ENCODE measurements around the gene NPY5R. TPM values are rescaled to one million over a fixed set of nuclear protein-coding genes. Genes with fewer than 3 reads are reported as not detected.

Gene NPY5R
- total RNA-seq, 1 donor from 2014 or later = not detected

DNA sequence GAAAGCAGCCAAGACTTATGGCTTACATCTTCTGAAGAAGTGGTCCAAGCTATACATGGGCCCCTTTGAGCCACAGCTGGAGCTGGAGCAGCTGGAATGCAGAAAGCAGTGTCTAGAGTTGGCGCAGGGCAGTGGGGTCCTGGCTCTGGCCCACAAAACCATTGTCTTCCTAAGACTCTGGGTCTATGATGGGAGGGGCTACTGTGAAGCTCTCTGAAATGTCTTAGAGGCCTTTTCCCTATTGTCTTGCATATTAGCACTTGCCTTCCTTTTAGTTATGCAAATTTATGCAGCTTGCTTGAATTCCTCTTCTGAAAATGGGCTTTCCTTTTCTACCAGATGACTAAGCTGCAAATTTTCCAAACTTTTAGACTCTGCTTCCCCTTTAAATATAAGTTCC lies 26.6 kb upstream of the NPY5R start:
- TF ChIP-seq, protein P1, sequence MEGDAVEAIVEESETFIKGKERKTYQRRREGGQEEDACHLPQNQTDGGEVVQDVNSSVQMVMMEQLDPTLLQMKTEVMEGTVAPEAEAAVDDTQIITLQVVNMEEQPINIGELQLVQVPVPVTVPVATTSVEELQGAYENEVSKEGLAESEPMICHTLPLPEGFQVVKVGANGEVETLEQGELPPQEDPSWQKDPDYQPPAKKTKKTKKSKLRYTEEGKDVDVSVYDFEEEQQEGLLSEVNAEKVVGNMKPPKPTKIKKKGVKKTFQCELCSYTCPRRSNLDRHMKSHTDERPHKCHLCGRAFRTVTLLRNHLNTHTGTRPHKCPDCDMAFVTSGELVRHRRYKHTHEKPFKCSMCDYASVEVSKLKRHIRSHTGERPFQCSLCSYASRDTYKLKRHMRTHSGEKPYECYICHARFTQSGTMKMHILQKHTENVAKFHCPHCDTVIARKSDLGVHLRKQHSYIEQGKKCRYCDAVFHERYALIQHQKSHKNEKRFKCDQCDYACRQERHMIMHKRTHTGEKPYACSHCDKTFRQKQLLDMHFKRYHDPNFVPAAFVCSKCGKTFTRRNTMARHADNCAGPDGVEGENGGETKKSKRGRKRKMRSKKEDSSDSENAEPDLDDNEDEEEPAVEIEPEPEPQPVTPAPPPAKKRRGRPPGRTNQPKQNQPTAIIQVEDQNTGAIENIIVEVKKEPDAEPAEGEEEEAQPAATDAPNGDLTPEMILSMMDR (IDR thresholded peaks at IDR 0.05; ENCODE audit: partially characterized antibody, unreplicated experiment) = no peak
- Mint-ChIP-seq H3K27me3 (ENCODE audit: unreplicated experiment) (no peaks in the 10 kb centered on the region), H3K27ac (ENCODE audit: unreplicated experiment) (no peak overlapping the region), H3K9me3 (ENCODE audit: unreplicated experiment) (no peaks in the 10 kb centered on the region), H3K4me1 (ENCODE audit: low read depth, unreplicated experiment) (no peaks in the 10 kb centered on the region), H3K36me3 (ENCODE audit: unreplicated experiment) (peaks cover 5% of the 10 kb centered on the region), H3K4me3 (ENCODE audit: unreplicated experiment) (no peak overlapping the region)
- no peak for DNase-seq

DNA sequence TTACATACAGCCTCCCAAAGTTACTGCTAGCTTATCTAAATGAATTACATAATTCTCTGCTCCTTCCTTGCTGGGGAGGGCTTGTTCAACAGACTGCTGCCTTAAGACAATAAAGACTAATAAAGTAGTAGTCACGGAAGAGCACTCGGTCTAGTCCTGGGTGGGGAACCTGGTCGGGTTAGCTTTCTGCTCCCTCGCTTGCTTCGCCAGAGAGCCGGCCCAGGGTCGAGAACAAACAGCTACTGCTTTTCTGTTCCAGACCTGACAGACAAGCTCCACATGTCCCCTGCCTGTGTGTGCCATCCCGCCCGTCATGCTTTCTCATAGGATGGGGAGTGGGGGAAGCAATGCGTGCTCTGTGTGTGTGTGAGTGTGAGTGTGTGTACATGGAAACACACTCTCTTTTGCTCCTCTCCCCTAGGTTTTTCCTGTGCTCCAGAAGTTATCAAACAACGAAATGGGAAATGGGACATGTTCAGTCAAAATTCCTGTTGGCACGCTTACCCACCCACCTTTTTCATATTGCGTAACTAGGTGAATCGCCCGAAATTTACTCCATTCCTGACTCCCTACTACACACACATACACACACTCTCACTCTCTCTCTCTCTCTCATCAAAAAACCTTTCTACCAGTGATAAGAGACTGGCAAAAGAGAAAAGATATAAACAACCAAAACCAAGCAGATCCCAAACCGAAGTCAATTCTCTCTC lies 12.6 kb upstream of the NPY5R start:
- peak; percentile 20 for DNase-seq
- peak overlapping the region; percentile 96 for H3K4me3 Mint-ChIP-seq (ENCODE audit: unreplicated experiment)
- TF ChIP-seq, protein P1 (IDR thresholded peaks at IDR 0.05; ENCODE audit: partially characterized antibody, unreplicated experiment) = no peak
- H3K27ac Mint-ChIP-seq (ENCODE audit: unreplicated experiment) = no peak overlapping the region
- H3K36me3 Mint-ChIP-seq (ENCODE audit: unreplicated experiment) = no peaks in the 10 kb centered on the region
- peaks cover 4% of the 10 kb centered on the region for H3K27me3 Mint-ChIP-seq (ENCODE audit: unreplicated experiment)
- H3K9me3 Mint-ChIP-seq (ENCODE audit: unreplicated experiment) = no peaks in the 10 kb centered on the region
- H3K4me1 Mint-ChIP-seq (ENCODE audit: low read depth, unreplicated experiment) = no peaks in the 10 kb centered on the region

DNA sequence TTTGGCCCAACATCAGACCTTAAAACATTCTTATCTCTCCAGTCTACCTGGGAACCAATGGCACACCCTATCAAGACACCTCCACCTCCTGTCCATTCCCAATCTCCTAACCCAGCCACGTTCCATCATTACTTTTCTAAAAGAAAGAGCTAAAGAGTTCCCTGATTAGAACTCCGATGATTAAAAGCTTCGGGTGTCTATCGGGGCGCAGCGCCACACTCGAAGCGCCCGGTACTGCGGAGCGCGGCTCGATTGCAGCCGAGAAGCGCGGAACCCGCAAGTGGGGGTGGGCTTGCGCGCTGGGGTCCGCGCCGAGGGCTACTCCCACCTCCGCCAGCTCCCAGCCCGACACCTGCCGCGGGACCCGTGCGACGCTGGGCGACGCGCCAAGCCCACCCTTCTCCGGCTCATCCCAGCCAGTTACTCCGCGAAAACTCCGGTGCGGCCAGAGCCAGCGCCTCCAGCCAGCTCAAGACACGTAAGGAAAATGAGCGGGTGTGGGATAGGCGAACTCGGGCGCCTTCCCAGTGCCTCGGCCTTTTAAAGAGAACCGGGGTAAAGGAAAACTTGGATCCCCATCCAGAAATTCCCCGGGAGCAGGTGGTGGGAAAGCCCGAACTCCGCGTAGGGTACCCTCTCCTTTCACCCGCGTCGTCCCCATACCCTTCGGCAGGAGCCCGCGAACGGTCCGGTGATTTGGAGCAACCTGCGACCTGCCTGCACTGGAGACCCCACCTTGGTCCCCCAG lies 11.9 kb upstream of the NPY5R start:
- peak; percentile 57 for DNase-seq
- no peaks in the 10 kb centered on the region for H3K9me3 Mint-ChIP-seq (ENCODE audit: unreplicated experiment)
- peaks cover 4% of the 10 kb centered on the region for H3K27me3 Mint-ChIP-seq (ENCODE audit: unreplicated experiment)
- H3K4me1 Mint-ChIP-seq (ENCODE audit: low read depth, unreplicated experiment) = no peaks in the 10 kb centered on the region
- no peak overlapping the region for H3K27ac Mint-ChIP-seq (ENCODE audit: unreplicated experiment)
- H3K4me3 Mint-ChIP-seq (ENCODE audit: unreplicated experiment) = peak overlapping the region; percentile 96
- TF ChIP-seq, protein P1 (IDR thresholded peaks at IDR 0.05; ENCODE audit: partially characterized antibody, unreplicated experiment) = no peak
- no peaks in the 10 kb centered on the region for H3K36me3 Mint-ChIP-seq (ENCODE audit: unreplicated experiment)

DNA sequence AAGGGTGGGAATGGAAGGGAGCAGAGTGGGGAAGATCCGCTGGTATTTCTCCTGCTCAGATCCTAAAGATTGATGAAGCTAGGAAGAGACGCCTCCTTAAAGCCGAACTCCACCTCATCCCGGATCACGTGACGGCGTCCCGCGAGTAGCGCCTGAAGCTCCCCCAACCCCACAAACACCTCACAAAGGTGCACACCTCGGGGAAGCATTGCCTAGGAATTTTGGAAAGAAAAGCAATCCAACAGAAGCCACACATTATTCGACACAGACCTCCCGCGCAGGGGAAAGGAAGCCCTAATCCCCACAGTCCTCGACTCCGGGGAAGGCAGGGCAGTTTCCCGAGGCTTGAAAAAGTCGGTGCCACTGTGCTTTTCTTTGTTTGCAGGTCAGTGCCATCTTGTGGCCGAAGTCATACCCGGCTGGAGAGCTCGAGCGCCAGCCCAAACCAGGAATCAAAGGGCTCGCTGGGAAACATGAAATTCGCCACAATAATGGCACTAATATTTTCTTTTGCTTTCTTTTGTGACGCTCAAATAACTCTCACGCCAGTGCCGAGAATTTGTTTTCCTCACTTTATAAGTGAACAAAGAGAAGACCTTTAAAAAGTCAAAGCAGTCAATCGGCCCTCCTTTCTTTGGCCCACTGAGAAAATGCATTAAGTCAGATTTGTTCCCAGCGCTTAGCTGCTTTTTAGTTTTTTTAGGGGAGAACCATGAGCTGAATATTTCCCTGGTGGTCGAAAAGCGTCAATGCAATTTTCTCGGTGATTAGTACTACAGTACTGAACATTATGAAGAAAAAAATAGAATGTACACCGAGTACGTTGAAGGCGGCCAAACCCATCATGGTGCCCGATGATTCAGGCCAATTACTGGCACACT lies 10.9 kb upstream of the NPY5R start, which contains the start of gene NPY1R:
TSS of gene NPY1R (minus strand) at position 71 of the 881 bp plus-strand sequence. CDS start 6,042 bp downstream, outside the sequence.
- no peak within 1 kb of the TSS for H3K27ac Mint-ChIP-seq (ENCODE audit: unreplicated experiment)
- peaks cover 4% of the 10 kb centered on the region for H3K27me3 Mint-ChIP-seq (ENCODE audit: unreplicated experiment)
- peak within 1 kb of the TSS; percentile 96 for H3K4me3 Mint-ChIP-seq (ENCODE audit: unreplicated experiment)
- DNase-seq = peak; percentile 74
- TF ChIP-seq, protein P1 (IDR thresholded peaks at IDR 0.05; ENCODE audit: partially characterized antibody, unreplicated experiment) = peak; percentile 76
- no peaks in the 10 kb centered on the region for H3K4me1 Mint-ChIP-seq (ENCODE audit: low read depth, unreplicated experiment)
- H3K9me3 Mint-ChIP-seq (ENCODE audit: unreplicated experiment) = no peaks in the 10 kb centered on the region
- H3K36me3 Mint-ChIP-seq (ENCODE audit: unreplicated experiment) = no peaks in the 10 kb centered on the region

All from glutamatergic neuron (in vitro differentiated cells).